ENCODE results near the gene PPFIA1. TPM values are rescaled to one million over a fixed set of nuclear protein-coding genes. Genes with fewer than 3 reads are reported as not detected.

Gene PPFIA1
- total RNA-seq, 1 donor, result 69.5 TPM

GRCh38 chr11:70427436-70427835 is 156.9 kb downstream of the PPFIA1 start:
- no peak for TF ChIP-seq CTCF (IDR thresholded peaks at IDR 0.05; ENCODE audit: insufficient read depth, low read depth, low read length)
- no peak overlapping the region for H3K4me3 ChIP-seq (ENCODE audit: low read depth, low read length)
- DNase-seq (ENCODE audit: low read depth), result no peak

GRCh38 chr11:70428701-70429427 is 158.4 kb downstream of the PPFIA1 start:
- no peak for TF ChIP-seq CTCF (IDR thresholded peaks at IDR 0.05; ENCODE audit: insufficient read depth, low read depth, low read length)
- no peak overlapping the region for H3K4me3 ChIP-seq (ENCODE audit: low read depth, low read length)
- DNase-seq (ENCODE audit: low read depth), result no peak

GRCh38 chr11:70429428-70429705 is 158.9 kb downstream of the PPFIA1 start:
- no peak overlapping the region for H3K4me3 ChIP-seq (ENCODE audit: low read depth, low read length)
- DNase-seq (ENCODE audit: low read depth), result no peak
- no peak for TF ChIP-seq CTCF (IDR thresholded peaks at IDR 0.05; ENCODE audit: insufficient read depth, low read depth, low read length)

- DNase-seq (ENCODE audit: low read depth), result no peak
- TF ChIP-seq CTCF (IDR thresholded peaks at IDR 0.05; ENCODE audit: insufficient read depth, low read depth, low read length), result no peak
These were observed 159.4 kb downstream of the PPFIA1 start for GRCh38 chr11:70429724-70430521.

GRCh38 chr11:70430671-70431574 is 160.4 kb downstream of the PPFIA1 start:
- no peak overlapping the region for H3K4me3 ChIP-seq (ENCODE audit: low read depth, low read length)
- no peak for TF ChIP-seq CTCF (IDR thresholded peaks at IDR 0.05; ENCODE audit: insufficient read depth, low read depth, low read length)
- no peak for DNase-seq (ENCODE audit: low read depth)

More at GRCh38 chr11:70429724-70430521, 159.4 kb downstream of the PPFIA1 start:
- H3K4me3 ChIP-seq (ENCODE audit: low read depth, low read length), result no peak overlapping the region

- no peak for DNase-seq (ENCODE audit: low read depth)
- no peak for TF ChIP-seq CTCF (IDR thresholded peaks at IDR 0.05; ENCODE audit: insufficient read depth, low read depth, low read length)
These were observed 161.1 kb downstream of the PPFIA1 start for GRCh38 chr11:70431611-70432010.

More at GRCh38 chr11:70431611-70432010, 161.1 kb downstream of the PPFIA1 start:
- H3K4me3 ChIP-seq (ENCODE audit: low read depth, low read length), result no peak overlapping the region
